GM18868 (cell line): ENCODE results near the gene TMEM119.
A peak's percentile ranks its signal among the peaks of the same experiment; 100 is the strongest.
"Not testable (repeated sequence)": the region's sequence is repeated elsewhere in the genome, so short reads cannot be mapped to it uniquely, and the experiment has no call there.

Experiments
- ATAC-seq: cut with Tn5 transposase; IDR thresholded peaks from one replicate; pipeline ENCODE4 v1.9.1; 2021; ENCODE audit warnings: mild to moderate bottlenecking, moderate library complexity; ENCODE audit not compliant: unreplicated experiment

TMEM119 gene

DNA sequence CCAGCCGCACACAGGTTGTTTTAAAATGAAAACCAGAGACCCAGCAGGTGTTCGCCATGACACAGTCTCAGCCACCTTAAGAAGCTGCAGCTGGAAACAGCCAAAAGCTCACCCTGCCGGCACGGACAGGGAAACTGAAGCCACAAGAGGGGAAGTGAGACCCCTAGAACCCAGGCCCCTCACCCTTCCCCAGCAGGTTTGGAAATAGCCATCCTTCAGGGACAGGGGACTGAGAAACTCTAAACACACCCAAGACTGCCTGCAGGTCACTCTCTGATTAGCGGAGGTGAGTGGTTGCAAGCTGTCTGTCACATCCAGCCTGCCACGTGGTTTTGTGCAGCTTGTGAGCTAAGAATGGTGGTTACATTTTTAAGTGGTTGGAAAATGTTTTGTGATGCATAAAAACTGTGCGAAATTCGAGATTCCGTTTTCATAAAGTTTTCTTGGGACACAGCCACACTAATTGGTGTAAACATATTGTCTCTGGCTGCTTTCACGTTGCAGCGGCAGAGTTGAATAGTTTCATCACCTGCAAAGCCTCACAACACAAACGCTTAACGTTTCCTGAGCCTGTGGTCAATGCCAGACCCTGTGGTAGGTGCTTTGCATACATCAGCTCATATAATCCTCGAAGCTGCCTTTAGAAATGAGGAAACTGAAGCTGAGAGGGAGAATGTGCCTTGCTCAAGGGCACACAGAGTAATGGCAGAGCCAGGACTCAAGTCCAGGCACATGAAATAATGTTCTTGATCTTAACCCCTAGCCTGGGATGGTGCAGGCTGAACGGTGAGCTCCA lies 37.5 kb upstream of the TMEM119 start:
- ATAC-seq: peak; percentile 52

DNA sequence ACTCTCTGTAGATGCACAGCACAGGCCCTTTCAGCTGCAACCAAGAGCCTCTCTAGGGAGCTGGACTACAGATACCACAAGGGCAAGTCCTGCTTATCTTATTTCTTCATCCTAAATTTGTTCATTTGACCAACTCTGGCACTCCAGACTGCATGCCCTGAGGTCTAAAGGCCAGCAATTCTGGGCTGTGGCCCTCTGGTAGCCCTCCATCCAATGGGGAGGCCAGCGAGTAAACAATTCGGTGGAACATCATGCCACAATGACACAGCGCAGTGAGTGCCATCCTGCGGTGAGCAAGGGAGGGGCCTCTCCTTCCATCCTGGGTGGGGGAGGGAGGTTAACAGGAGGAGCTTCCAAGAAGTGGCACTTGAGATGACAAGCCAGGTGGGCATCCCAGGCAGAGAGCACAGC lies 36.5 kb upstream of the TMEM119 start:
- ATAC-seq: no peak

DNA sequence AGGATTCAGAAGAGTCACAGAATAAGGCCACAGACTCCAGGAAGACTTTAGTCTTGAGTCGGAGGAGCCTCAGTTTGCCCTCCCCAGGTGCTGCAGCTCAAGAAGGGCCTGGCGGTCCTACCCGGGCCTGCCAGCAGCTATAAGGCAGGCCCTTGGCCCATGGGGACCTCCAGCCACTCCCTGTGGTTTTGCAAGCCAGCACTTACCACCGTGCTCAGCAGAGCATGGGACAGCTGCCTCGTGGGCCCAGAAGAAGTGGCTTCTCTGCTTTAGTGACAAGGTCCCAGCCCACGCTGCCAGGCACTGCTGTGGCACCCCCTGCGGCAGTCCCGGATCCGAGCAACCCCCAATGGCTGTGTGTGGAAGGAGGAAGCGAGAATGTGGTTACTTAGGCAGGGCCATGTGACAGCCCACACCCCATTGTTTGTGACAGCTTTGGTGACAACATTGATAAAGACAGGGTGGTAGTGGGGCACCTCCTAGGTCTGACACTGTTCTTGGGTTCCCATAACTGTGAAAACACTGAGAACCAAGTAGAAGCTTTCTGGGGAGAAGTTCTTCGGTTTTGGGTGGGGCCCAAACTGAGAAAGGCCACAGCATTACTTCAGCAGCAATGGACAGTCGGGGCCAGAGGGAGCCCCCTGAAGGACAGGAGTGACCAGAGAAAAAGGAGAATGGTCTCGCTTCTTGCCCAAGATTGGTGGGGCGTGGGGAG lies 35.8 kb upstream of the TMEM119 start, which contains the start of gene SELPLG:
SELPLG (minus strand) TSS at position 361 of the 715 bp plus-strand sequence. CDS start 9,587 bp downstream, outside the sequence.
- ATAC-seq: peak; percentile 67

DNA sequence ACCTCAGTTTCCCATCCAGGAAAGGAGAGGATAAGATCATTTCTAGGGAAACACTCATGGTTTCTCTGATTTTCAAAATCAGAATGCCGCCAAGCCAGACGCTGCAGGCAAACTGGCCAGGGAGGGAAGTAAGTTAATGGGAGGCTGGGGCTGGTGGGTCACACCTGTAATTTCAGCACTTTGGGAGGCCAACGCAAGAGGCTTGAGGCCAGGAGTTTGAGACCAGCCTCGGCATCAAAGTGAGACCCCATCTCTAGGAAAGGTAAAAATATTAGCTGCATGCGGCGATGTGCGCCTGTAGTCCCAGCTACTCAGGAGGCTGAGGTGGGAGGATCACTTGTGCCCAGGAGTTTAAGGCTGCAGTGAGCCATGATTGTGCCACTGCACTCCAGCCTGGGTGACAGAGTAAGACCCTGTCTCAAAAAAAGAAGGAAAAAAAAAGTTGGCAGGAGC lies 35.2 kb upstream of the TMEM119 start:
- no peak for ATAC-seq

DNA sequence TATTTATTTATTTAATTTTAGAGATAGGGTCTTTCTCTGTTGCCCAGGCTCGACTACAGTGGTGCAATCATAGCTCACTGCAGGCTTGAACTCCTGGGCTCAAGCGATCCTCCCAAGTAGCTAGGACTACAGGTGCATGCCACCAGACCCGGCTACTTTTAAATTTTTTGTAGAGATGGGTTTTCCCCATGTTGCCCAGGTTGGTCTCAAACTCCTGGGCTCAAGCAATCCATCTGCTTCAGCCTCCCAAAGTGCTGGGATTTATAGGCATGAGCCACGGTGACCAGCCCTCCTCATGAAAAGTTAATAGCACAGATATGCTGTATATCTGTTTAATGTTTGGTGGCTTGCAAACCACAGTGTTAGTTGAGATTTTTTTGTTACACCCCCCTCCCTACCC lies 33.4 kb upstream of the TMEM119 start:
- ATAC-seq: not testable (repeated sequence)

DNA sequence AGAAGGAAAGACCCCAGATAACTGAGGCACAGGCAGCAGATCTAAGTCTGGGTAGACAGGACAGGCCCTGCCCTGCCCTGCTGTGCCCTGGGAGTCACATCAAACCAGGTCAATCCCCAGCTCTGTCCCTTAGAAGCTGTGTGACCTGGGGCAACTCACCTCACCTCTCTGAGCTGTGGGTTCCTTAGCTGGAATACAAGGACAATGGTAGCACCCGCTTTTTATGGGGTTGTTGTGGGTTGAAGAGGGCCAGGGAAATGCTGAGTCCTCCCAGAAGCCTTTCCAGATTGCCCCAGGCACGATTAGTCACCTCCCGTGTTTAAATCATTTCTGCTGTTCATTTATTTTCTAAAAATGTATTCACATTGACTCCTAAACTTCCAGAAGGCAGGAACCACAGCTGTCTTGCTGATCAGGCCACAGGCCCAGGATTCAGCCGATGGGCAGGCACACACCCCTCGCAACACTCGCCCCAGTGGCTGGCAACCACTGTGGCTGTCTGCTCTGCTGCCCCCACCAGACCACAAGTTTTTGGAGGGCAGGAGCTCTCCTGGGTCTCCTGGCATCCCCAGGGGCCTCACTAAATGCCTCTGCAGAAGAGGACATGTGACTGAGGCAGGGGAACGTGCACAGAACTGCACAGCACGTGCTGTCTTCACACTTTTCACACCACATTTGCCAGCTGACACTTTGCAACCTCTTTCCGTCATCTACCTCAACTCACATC lies 32.8 kb upstream of the TMEM119 start:
- ATAC-seq: no peak

DNA sequence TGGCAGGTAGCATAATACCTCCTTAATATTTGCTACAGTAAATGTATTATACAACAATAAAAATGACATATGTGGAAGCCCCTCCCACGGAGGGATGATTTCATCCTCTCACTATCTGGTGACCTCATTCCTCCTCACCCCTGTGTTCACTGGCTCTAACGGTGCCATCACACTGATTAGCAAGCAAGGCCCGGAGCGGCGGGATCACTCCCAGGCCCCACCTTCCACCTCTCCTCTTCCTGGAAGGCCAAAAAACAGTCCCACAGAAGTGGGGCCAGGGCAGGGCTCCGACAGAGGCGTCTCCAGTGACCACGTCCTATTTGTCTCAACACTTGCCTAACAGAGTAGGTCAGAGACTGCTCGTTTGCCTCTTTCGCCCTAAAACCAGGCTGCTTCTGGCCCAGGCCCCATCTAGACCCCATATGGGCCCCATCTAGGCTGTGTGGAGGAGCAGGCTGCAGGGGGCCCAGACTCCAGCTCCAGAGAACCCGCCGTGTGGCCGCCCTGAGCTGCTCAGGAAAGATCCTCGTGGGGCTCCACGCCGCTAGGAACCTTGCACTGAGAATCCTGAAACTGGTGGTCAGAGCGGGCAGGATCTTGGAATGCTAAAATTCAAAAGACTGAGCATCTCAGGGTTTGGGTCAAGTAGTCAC lies 32.1 kb upstream of the TMEM119 start:
- no peak for ATAC-seq

DNA sequence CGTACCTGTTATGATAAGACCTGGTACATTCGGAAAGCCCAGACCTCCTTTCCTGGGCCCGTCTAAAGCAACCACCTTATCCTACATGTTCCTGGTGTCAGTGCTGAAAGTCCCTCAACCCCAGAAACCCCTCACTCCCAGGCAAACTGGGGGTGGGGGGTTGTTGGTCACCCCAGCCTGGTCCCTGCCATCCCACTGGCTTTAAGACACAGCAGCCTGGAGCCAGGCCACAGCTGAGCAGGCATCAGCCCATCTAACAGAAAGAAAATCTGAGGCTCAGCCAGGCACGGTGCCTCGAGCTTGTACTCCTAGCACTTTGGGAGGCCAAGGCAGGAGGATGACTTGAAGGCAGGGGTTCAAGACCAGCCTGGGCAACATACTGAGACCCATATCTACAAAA lies 31.3 kb upstream of the TMEM119 start:
- ATAC-seq: no peak

DNA sequence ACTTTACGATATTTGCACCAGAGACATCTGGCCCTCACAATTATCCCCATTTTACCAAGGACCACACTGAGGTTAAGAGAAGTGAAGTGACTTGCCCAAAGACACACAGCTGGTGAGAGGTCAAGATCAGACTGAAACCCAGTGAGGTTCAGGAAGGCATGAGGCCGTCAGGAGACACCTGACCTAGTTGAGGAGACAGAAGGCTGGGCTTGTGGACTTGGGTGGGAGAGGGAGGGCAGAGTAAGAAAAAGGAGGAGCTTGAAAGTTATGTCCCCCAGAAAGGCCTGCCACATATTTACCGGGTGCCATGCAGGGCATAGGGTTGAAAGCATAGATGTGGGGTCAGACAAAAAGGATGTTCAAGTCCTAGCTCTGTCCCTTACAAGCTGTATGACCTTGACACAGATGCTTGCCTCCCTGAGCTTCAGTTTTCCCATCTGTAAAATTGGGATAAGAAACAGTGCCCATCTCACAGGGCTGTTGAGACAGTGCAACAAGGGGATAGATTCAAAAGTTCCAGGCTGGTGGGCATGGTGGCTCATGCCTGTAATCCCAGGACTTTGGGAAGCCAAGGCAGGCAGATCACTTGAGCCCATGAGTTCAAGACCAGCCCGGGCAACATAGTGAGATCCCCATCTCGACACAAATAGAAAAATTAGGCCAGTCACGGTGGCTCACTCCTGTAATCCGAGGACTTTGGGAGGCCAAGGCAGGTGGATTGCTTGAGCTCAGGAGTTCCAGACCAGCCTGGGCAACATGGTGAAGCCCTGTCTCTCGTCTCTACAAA lies 29.4 kb upstream of the TMEM119 start:
- no peak for ATAC-seq

DNA sequence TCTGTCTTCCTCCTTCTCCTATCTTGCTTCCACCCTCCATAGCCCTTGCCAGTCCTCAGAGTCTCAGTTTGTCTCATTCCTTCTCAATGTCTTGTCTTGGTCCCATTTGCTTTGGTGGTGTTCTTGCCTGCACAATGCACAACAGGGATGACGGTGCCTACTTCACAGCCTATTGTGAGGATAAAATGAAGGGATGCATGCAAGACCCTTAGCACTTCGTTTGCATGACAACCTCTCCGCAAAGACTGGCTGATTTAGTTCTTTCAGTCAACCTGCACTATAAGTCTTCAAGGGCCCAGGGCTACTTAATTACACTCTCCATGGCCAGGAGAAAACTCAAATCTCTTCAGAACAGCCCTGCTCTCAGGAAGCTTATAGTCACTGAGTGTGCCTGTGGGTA lies 27.3 kb upstream of the TMEM119 start:
- no peak for ATAC-seq

DNA sequence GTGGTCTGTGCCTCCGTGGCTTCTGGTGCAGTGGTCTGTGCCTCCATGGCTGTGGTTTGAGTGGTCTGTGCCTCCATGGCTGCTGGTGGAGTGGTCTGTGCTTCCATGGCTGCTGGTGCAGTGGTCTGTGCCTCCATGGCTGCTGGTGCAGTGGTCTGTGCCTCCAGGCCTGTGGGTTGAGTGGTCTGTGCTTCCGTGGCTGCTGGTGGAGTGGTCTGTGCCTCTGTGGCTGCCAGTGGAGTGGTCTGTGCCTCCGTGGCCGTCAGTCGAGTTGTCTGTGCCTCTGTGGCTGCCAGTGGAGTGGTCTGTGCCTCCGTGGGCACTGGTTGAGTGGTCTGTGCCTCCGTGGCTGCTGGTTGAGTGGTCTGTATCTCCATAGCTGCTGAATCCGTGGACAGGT lies 25.7 kb upstream of the TMEM119 start:
- ATAC-seq: no peak

DNA sequence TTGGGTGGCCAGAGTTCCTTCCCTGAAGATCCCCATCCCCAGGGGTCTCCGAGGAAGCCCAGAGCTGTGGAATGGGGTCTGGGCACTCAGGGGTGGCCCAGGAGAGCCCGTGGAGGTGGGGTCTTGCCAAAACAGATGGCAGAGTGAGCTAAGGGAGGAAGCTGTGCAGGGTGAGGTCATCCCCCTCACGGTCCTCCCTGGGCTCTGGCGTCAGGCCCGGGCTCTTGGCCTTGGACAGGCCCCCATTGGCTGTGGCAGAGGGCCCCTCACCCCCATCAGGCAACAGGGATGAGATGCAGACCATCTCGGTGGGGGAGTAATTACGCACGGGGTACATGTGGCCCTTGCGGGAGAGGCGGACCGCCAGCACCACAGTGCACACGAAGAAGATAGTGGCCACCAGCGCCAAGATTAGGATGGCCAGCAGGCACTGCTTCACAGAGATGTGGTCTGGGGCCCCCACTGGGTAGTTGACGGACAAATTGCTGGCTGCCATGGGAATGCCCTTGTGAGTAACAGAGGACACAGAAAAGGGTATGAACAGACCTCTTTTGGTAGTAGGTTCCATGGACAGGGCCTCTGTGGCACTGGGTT lies 25.1 kb upstream of the TMEM119 start:
- ATAC-seq: no peak

DNA sequence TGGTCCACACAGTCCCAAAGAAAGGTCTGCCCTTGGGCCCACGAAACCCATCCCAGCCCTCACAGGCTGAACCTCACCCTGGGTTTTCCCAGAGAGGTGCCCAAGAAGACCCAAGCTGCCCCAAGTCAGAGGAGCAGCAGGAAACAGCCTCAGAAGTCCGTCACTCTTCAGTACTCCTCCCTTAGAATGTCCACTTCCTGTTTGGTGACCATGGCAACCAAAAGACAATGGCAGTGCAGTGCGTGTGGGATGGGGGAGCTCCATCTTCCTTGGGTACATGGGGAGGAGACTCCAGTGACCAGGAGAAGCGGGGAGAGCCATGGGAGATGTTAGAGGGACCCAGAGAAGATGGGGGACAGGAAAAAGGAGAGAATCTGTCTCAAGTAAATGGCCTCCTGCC lies 24.5 kb upstream of the TMEM119 start:
- no peak for ATAC-seq

DNA sequence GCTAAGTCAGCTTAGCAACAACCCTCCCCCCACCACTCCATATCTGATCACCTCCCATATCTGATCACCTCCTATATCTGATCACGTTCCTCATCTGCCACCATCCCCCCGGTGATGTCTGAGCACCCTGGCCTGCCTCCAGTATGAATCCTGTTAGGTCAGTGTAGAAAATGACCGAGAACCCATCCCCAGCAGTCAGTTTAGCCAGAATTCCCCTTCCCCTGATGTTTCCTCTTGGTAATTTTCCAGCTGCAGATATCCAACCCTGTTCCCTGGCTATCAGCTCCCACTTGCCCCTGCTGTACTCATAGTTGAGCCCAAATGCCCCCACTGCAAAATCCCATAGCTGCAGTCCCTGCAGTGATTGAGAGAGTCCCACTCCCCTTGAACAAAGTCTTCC lies 23.3 kb upstream of the TMEM119 start:
- ATAC-seq: no peak

DNA sequence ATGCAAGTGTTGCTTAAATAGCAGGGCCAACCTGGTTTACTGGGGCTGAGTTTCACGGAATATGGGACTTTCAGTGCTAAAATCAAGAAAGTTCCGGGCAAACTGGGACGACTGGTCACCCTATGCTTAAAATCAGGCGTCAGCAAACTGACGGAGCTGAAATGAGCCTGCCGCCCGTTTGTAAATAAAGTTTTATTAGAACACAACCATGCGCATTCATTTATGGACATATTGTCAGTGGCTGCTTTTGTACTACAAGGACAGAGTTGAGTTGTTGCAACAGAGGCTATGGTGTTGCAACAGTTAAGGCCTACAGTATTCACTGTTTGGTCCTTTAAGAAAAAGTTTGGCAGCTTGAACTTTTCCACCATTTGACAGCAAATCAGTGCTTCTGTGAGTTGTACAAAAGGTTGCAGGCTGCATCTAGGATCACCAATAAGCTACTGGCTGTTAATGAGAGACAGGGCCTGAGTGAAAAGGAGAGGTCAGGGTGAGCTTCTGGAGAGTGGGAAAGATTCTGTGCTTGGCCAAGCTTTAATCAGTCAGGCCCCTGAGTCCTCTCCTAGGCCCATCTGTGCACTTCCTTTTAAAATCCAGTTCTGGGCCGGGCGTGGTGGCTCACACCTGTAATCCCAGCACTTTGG lies 22.5 kb upstream of the TMEM119 start:
- no peak for ATAC-seq

DNA sequence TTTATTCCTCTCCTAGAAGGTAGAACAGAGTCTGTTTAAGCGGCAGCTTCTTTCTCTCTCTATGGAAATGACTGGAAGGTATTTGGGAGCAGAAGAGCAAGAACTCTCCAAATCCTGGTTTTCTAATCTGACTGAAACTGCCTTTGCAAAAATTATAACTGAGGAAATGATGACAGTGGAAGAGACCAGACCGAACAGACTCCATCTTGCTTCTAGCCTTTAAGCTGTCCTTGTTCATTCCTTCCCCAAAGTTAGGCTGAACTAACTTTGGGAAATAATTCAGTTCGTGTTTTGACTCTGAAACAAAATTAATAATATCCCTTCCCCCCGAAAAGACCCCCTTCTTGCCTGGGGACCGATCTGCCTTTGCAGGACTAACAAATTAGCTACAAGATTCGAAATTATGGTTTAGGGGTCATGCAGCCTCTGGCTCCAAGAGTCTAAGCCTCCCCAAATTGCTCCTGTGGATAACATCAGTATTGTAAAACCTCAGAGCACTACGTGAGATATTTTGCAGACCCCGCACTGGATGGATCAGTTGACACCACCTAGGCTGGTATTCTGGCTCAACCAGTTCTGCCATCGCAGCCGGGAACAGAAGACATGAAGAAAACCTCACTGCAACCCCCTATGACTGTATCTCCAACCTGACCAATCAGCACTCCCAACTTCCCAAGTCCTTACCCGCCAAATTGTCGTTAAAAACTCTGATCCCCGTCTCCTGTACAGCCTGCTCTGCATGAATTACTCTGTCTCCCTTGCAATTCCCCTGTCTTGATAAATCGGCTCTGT lies 21.7 kb upstream of the TMEM119 start:
- ATAC-seq: no peak

DNA sequence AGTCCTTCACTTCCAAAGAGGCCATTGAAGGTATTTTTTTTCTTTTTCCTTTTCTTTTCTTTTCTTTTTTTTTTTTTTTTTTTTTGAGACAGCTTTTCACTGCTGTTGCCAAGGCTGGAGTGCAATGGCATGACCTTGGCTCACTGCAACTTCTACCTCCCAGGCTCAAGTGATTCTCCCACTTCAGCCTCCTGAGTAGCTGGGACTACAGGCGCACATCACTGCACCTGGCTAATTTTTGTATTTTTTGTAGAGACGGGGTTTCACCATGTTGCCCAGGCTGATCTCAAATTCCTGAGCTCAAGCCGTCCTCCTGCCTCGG lies 21.0 kb upstream of the TMEM119 start:
- ATAC-seq: not testable (repeated sequence)

DNA sequence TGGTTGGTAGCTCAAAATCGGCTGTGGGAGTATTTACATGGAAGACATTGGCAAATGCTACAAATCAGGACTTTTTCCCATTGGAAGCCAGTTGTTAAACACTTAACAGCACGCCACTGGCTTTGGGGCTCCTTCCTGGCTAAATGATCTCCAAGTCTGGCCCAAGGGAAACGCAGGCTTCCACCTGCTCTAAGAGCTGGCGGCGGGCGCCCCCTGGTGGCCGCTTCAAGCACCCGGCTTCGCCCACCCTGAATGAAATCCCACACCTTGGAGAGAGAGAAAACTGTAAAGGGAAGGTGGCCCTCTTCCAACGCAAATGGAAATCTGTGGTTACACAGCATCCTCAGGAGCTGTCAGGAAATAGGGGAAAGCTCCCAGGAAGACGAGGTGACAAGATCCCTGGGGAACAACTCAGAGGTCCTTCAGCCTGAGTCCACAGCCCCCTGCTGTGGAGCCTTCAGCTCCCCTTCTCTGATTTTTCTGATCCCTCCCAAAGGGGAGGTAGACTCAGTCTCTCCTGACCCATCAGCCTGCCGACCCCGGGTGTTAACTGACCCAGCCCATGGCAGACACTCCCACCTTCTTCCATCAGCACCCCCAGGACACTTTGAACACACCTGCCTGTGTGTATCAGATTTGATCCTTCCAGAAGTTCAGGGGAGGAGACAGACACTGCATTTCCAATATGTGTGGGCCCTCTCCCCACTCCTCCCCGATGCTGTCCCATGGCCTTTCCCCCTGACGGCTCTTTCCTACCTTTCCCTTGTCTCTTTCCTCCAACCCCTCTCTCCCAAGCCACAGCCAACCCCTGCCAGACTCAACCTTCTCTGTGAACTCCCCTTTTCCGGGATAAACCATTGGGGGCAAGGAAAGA lies 20.4 kb upstream of the TMEM119 start:
- peak; percentile 37 for ATAC-seq
